Stimulated activated CD8-positive, alpha-beta memory T cell treated with anti-CD3 and anti-CD28 coated beads, Interleukin-7, amount 100 ng/mL, for 4 hours (primary cell): ENCODE data around the gene NRG3.
"Not testable (repeated sequence)": the region's sequence is repeated elsewhere in the genome, so short reads cannot be mapped to it uniquely, and the experiment has no call there.

Experiments used
- DNase-seq, 2 donors: peaks; one replicate each; pipeline ENCODE4 v3.0.0-alpha.2; 2020; ENCODE audit warnings: low read depth in 2 of 2

NRG3 gene

DNA sequence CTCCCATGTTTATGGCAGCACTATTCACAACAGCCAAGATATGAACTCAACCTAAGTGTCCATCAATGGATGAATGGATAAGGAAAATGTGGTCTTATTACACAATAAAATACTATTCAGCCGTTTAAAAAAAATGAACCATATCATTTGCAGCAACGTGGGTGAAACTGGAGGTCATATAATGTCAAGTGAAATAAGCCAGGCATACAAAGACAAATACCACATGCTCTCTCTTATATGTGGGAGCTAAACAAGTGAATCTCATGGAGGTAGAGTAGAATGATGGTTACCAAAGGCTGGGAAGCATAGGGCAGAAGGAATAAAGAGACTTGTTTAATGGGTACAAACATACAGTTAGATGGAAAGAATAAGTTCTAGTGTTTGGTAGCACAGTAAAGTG, 699.1 kb downstream of the NRG3 start:
- DNase-seq, result no peak

GRCh38 chr10:82575318-82575717, 700.3 kb downstream of the NRG3 start:
- no peak for DNase-seq

DNA sequence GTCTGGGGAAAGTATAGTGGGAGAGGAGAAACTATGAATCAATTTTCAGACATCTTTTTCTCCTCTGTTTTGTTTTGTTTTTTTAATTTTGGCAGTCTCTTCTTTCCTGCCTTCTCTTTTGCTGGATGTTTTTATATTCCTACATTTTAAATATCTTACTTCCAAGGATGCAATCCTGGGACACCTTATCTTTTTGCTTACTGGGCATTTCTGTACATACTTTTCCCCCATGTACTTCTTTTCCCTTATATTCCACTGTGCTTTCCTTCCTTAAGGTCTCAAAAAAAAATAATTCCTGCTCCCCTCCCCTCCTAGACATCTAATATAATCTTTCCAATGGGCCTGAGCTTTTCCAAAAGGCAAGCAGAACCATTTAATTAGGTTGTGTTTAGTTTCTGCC, 701.1 kb downstream of the NRG3 start:
- DNase-seq, result no peak

GRCh38 chr10:82581940-82582339, 706.9 kb downstream of the NRG3 start:
- no peak for DNase-seq

- no peak for DNase-seq
These were observed 716.4 kb downstream of the NRG3 start for GRCh38 chr10:82591421-82591820.

GRCh38 chr10:82597840-82598239, 722.8 kb downstream of the NRG3 start:
- no peak for DNase-seq

DNA sequence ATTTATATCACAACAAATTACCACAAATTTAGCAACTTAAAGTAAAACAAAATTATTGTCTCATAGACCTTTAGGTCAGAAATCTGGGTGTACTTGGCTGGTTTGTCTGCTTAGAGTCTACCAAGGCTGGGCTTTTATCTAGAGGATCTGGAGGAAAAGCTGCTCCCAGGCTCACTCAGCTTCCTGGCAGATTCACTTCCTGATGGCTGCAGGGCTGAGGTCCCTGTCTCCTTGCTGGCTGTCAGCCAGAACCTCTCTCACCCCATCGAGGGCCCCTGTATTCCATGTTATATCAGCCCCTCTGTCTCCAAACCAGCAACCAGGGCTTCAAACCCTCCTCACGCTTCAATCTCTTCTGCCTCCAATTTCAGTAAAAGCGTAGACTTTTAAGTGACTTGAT, 734.9 kb downstream of the NRG3 start:
- DNase-seq, result no peak

GRCh38 chr10:82618007-82618406, 743.0 kb downstream of the NRG3 start:
- no peak for DNase-seq

DNA sequence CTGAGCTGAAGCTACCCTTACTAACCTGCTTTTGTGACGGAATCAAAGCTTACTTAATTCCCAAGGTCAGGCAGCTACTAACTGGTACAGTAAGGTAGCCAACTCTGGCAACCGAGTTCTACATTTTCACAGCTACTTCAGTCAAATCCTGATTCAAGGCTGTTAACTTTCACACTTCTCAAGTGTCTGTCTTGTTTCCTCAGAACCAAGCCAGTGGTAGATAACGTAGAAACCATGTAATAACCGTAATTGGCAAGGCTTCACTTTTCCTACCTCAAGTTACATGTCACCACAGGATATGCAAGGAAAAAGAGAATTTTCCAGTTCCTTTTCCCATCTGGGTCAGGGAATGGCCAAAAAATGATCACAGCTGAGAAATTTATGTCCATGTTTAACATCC, 746.7 kb downstream of the NRG3 start:
- no peak for DNase-seq

GRCh38 chr10:82622479-82622878, 747.5 kb downstream of the NRG3 start:
- DNase-seq, result no peak

DNA sequence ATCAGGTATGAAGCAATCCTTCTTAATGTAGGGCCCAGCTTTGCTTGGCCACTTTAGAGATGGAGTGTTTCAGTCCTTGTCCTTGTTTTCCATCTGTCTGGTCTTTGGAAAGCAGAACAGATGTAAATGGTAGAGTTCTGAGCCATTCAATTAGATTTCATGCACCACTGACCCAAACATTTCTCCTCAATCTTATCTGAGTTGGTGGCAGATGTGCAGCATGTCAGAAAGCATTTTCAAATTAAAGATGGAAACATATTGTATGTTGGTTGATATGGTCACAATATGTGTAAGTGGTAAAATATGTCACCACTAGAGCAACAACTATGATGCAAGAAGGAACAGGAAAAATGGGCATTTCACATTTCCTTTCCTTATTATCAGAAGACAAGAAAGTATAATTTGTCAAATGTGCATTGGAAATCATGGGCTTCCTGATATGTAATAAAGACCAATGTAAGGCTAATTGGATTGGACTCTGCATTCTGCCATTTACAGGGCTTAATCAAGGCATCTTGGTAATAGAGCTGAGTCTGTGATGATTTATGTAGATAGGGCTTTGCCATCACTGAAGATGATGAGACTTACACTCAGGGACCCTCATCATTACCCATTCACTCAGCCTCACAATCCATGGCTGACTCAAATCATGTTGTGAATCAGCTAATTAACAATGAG, 750.7 kb downstream of the NRG3 start:
- no peak for DNase-seq

DNA sequence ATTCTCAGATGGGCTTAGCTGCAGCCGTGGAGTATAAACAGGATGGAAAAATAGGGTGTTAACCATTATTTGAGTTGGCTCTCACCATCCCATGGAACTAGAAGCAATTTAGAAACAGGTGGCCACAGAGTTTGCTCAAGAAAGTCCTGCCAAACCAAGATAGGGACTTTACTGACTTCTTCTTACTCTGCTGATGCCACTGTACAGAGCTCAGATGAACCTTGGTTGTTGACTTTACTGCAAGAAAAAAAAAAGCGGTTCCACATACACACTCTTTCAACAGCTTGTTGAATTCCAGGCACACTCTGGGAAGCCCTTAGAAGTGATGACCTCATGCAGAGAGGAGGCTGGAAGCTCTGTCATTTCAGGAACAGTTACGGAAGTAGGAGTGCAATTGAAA, 753.4 kb downstream of the NRG3 start:
- no peak for DNase-seq

DNA sequence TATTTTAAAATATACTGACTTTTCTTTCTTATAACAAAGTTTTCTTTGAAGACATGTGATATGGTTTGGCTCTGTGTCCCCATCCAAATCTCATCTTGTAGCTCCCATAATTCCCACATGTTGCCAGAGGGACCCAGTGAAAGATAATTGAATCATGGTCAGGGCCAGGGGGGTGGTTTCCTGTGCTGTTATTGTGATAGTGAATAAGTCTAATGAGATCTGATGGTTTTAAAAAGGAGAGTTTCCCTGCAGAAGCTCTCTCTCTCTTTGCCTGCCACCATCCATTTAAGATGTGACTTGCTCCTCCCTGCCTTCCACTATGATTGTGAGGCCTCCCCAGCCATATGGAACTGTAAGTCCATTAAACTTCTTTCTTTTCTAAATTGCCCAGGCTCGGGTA, 768.1 kb downstream of the NRG3 start:
- no peak for DNase-seq

DNA sequence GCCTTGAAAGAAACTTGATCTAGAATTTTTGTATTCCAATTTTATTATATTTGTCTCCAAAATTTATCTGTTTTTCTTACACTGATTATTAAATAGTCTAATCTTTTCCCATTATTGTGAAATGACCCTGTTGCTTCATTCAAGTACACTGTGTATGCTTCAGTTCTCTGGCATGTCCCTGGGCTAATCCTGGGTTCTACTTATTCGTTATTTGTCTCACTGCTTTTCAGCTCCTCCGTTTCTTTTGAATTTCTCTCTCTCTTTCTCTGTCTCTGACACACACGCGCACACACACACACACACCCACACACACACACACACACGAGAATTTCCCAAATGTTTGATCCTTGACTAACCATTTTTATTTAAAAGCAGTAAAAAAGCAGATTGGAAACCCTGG, 768.6 kb downstream of the NRG3 start:
- DNase-seq, result no peak

GRCh38 chr10:82645221-82645620, 770.2 kb downstream of the NRG3 start:
- no peak for DNase-seq

- no peak for DNase-seq
These were observed 778.5 kb downstream of the NRG3 start for GRCh38 chr10:82653244-82654155.

- DNase-seq, result no peak
These were observed 785.2 kb downstream of the NRG3 start for GRCh38 chr10:82660205-82660604.

DNA sequence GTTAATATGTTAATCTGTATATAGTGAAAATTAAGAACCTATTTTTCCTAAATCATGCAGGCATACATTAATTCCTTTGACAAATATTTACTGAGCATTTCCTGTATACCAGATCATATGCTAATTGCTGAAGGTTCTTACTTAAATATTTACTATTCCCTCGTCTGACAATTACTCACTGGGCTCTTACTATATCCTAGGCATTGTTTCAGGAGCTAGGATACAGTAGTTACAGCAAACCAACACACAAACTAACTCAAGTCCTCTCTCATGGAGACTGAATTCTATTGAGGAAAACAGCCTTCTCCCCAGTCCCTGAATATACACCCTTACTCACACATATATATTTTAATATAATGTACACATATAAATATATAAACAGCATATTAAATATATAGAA, 786.0 kb downstream of the NRG3 start:
- DNase-seq, result no peak

DNA sequence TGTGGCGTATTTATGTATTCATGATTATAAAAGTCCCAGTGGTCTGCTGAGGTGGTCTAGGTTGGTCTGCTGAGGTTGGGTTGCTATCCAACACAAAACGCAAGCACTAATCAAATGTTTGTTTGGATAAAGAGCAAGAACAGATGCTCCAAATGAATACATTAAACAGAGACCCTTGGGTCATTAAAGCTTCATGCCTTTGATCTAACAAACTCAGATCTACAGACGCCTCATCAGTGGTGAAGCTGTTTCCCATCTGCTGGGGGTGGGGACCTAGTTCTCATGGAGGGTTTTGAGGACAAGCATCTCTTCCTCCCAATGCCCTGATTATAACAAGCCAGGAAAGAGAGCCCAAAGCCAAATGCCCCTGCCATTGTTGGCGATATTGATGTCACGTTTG, 786.7 kb downstream of the NRG3 start:
- no peak for DNase-seq

- no peak for DNase-seq
These were observed 793.4 kb downstream of the NRG3 start for GRCh38 chr10:82668221-82668895.

- no peak for DNase-seq
These were observed 799.0 kb downstream of the NRG3 start for GRCh38 chr10:82674036-82674435.

- DNase-seq, result not testable (repeated sequence)
These were observed 802.9 kb downstream of the NRG3 start for GRCh38 chr10:82677932-82678331.

DNA sequence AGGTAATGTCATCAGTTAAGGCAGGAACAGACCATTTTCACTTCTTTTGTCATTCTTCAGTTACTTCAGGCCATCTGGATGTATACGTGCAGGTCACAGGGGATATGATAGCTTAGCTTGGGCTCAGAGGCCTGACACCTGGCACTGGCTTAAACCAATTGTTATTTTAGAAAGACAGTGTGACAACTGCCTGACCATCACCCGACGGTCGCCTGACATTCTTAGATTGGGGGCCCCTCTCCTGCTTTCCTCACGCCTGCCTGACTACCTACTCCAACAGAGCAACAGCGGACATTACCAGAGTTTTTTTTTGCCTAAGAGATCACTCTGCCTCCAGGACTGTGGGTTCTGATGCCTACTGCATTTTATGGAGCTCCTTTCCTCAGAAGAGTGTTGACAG, 803.5 kb downstream of the NRG3 start:
- not testable (repeated sequence) for DNase-seq
